ENCODE measurements around the gene TTYH3.

GRCh38 chr7:2680792-2681490 is 49.2 kb downstream of the TTYH3 start:
- TF ChIP-seq POLR2A (IDR thresholded peaks at IDR 0.05), result no peak
- peak; percentile 58 to 77 (median 71) for TF ChIP-seq CTCF (IDR thresholded peaks at IDR 0.05)

Data from uterus (tissue), 2 donors.